Breast epithelium (tissue), 4 donors: Measurements from ENCODE around the gene AATK. TPM values are rescaled to one million over a fixed set of nuclear protein-coding genes. Genes with fewer than 3 reads are reported as not detected.
A peak's percentile ranks its signal among the peaks of the same experiment; 100 is the strongest.

ENCODE experiments used
- DNase-seq, 2 donors: peaks; one replicate each; pipeline ENCODE4 v3.0.0-alpha.2; 2019; ENCODE audit warnings: low spot score in 2 of 2
- H3K27ac ChIP-seq, 2 donors: fragments of 200-600 bp; sonication (generic) in 1 of 2; one replicate each; pipeline ENCODE4 v1.5.1; 2016 to 2019; ENCODE audit warnings: mild to moderate bottlenecking in 1 of 2
- H3K27me3 ChIP-seq, 2 donors: fragments of 200-600 bp; sonication (generic) in 1 of 2; one replicate each; pipeline versions ENCODE4 v1.5.1 to v1.6.0; 2017 to 2019; ENCODE audit warnings: control low read depth in 1 of 2, mild to moderate bottlenecking in 1 of 2
- H3K36me3 ChIP-seq: fragments of 200-600 bp; one replicate; pipeline ENCODE4 v1.5.1; 2019
- H3K4me1 ChIP-seq, 2 donors: fragments of 200-600 bp; sonication (generic); one replicate each; pipeline ENCODE4 v1.5.1; 2016 to 2019; ENCODE audit warnings: control low read depth in 1 of 2
- H3K4me3 ChIP-seq, 3 donors: fragments of 200-600 bp; sonication (generic); 1 replicate in 2 of 3; 2 replicates in 1 of 3; pipeline ENCODE4 v1.5.1; 2016 to 2019; ENCODE audit warnings: mild to moderate bottlenecking in 3 of 3, moderate library complexity in 2 of 3
- H3K9me3 ChIP-seq, 2 donors: fragments of 200-600 bp; sonication (generic) in 1 of 2; one replicate each; pipeline ENCODE4 v1.5.1; 2016 to 2019; ENCODE audit warnings: control low read depth in 1 of 2
- POLR2A ChIP-seq: fragments of 450-650 bp; IDR thresholded peaks from one replicate; pipeline ENCODE4 v1.6.1; 2016; ENCODE audit warnings: antibody characterized with exemption, mild to moderate bottlenecking, moderate library complexity
- POLR2AphosphoS5 ChIP-seq, 3 donors: sonication (generic); formaldehyde crosslinking; IDR thresholded peaks; one replicate each; pipeline ENCODE4 v1.6.1; 2017; ENCODE audit warnings: antibody characterized with exemption in 3 of 3
- intact Hi-C: fragments of 100-400 bp; cut with DNase I; formaldehyde crosslinking; loops from one replicate; pipeline ENCODE4 v1.15.1; 2023; ENCODE audit warnings: low total_unique reads
- total RNA-seq, 3 donors: library from RNA; depleted of rRNA; stranded (reverse); fragments of >200 nt; gene quantifications; one replicate each; pipeline ENCODE4 v1.1.0, GENCODE V29; 2016
- TF ChIP-seq, protein P1 (sequence below), 3 donors: fragments of 450-650 bp; IDR thresholded peaks; one replicate each; pipeline ENCODE4 v1.5.1; 2016 to 2017; ENCODE audit warnings: antibody characterized with exemption in 3 of 3, mild to moderate bottlenecking in 3 of 3, moderate library complexity in 3 of 3

The AATK gene
- total RNA-seq, 3 donors from 2014 or later: under 0.01 to 0.98 (median 0.73) TPM

DNA sequence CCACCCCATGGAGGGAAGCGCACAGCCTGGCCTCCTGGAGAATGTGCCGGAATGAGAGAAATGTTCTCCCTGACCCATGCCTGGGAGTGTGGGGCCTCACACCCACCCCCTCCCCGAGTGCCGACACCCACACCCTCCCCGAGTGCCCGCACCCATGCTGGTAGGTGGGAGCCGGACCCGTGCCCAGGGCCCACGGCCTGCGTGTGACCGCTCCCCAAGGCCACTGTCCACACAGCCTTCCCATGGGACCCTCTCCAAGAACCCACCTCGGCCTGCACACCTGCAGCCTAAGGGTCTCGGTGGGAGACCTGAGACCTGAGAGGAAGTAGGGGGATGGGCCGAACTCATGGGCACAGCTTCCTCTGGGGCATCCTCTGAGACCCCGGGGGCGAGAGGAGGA, 4.0 kb downstream of the AATK start:
- H3K27me3 ChIP-seq: peaks cover 0 to 10% of the 10 kb centered on the region in 2 donors
- no peaks in the 10 kb centered on the region for H3K9me3 ChIP-seq
- TF ChIP-seq POLR2AphosphoS5 (IDR thresholded peaks at IDR 0.05) (no peak), POLR2A (no peak)
- TF ChIP-seq, protein P1, sequence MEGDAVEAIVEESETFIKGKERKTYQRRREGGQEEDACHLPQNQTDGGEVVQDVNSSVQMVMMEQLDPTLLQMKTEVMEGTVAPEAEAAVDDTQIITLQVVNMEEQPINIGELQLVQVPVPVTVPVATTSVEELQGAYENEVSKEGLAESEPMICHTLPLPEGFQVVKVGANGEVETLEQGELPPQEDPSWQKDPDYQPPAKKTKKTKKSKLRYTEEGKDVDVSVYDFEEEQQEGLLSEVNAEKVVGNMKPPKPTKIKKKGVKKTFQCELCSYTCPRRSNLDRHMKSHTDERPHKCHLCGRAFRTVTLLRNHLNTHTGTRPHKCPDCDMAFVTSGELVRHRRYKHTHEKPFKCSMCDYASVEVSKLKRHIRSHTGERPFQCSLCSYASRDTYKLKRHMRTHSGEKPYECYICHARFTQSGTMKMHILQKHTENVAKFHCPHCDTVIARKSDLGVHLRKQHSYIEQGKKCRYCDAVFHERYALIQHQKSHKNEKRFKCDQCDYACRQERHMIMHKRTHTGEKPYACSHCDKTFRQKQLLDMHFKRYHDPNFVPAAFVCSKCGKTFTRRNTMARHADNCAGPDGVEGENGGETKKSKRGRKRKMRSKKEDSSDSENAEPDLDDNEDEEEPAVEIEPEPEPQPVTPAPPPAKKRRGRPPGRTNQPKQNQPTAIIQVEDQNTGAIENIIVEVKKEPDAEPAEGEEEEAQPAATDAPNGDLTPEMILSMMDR (IDR thresholded peaks at IDR 0.05): no peak
- H3K36me3 ChIP-seq: no peaks in the 10 kb centered on the region
- no peak overlapping the region for H3K4me3 ChIP-seq
- no peak overlapping the region for H3K27ac ChIP-seq
- H3K4me1 ChIP-seq: no peaks in the 10 kb centered on the region
- intact Hi-C loops: no loop called here
- DNase-seq: no peak

DNA sequence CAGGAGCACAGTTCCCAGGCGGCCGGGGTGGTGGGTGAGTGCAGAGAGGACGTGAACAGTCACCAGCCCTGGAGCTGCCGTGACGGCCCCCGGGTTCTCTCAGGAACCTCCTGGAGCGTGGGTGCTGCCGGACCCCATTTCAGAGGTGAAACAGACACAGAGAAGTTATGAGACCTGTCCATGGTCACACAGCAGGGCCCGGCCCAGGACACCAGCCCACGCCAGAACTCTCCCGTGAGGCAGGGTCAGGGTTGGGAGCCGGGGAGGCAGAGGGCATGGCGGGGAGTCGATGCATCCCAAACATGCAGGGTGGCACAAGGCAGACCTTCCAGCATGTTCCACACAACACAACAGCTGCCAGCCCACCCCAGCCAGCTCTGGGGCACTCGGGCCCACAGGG, 4.5 kb downstream of the AATK start:
- TF ChIP-seq POLR2A: no peak
- intact Hi-C loops: no loop called here
- Histone ChIP-seq H3K27ac (no peak overlapping the region), H3K36me3 (no peaks in the 10 kb centered on the region), H3K9me3 (no peaks in the 10 kb centered on the region), H3K4me1 (no peaks in the 10 kb centered on the region), H3K27me3 (peaks cover 0 to 7% of the 10 kb centered on the region in 2 donors), H3K4me3 (no peak overlapping the region)
- DNase-seq: no peak

DNA sequence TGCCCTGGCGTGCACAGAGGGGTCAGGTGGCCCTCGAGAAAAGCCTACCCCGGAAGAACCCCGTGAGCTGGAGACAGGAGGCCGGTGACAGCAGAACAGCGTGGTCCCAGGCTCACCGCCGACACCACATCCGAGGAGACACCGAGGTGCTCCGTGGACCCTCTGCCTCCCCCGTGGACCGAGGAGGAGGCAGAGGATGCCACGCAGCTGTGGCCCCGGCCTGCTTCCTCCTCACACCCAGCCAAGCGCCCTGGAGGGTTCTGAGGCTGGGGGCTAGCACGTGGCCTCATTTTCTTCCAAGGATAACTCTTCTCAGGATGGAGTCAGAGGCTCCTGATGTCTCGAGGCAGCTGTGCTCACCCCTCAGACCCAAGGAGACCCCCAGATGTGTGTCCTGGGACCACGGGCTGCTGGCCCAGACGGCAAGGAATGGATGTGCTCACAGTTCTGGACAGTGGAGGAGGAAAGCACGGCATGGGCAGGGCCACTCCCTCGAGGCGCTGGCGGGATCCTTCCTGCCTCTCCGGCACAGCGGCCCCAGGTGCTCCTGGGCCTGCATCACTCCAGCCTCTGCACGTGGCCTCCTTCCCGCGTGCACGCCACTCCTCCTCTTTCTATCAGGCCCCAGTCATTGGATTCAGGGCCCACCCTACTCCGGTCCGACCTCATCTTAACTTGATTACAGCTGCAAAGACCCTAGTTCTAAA, 5.1 kb downstream of the AATK start:
- DNase-seq: no peak
- peak overlapping the region; percentile 36 to 56 (median 37) for H3K4me3 ChIP-seq
- no peaks in the 10 kb centered on the region for H3K36me3 ChIP-seq
- no peak overlapping the region for H3K27ac ChIP-seq
- intact Hi-C loops: no loop called here
- no peaks in the 10 kb centered on the region for H3K4me1 ChIP-seq
- H3K9me3 ChIP-seq: no peaks in the 10 kb centered on the region
- H3K27me3 ChIP-seq: peaks cover 0 to 6% of the 10 kb centered on the region in 2 donors
- TF ChIP-seq, protein P1 (IDR thresholded peaks at IDR 0.05): no peak
- TF ChIP-seq POLR2AphosphoS5 (IDR thresholded peaks at IDR 0.05): no peak
- TF ChIP-seq POLR2A: no peak

DNA sequence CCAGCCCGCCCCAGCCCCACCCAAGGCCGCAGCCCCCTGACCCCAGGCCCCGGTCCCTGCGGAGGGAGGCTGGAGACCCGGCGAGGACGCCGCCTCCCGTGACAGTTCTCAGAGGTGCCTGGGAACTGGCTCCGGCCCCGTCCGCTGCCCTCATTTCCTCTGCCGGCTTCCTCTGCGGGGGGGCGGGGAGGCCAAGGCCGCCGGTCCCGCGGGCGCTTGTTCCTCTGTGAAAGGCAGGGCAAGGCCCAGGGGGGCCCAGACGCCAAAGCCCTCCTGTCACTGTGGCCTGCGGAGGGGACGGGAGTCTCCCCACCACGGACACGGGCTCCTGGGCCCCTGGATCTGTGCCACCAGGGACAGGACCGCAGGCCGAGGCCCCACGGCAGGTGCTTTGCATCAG, 5.7 kb downstream of the AATK start:
- H3K4me1 ChIP-seq: no peaks in the 10 kb centered on the region
- peak overlapping the region; percentile 36 to 56 (median 37) for H3K4me3 ChIP-seq
- intact Hi-C loops: no loop called here
- no peaks in the 10 kb centered on the region for H3K9me3 ChIP-seq
- no peak for TF ChIP-seq POLR2AphosphoS5 (IDR thresholded peaks at IDR 0.05)
- TF ChIP-seq POLR2A: no peak
- TF ChIP-seq, protein P1 (IDR thresholded peaks at IDR 0.05): no peak
- peaks cover 0 to 6% of the 10 kb centered on the region in 2 donors for H3K27me3 ChIP-seq
- no peaks in the 10 kb centered on the region for H3K36me3 ChIP-seq
- DNase-seq: no peak
- no peak overlapping the region for H3K27ac ChIP-seq

DNA sequence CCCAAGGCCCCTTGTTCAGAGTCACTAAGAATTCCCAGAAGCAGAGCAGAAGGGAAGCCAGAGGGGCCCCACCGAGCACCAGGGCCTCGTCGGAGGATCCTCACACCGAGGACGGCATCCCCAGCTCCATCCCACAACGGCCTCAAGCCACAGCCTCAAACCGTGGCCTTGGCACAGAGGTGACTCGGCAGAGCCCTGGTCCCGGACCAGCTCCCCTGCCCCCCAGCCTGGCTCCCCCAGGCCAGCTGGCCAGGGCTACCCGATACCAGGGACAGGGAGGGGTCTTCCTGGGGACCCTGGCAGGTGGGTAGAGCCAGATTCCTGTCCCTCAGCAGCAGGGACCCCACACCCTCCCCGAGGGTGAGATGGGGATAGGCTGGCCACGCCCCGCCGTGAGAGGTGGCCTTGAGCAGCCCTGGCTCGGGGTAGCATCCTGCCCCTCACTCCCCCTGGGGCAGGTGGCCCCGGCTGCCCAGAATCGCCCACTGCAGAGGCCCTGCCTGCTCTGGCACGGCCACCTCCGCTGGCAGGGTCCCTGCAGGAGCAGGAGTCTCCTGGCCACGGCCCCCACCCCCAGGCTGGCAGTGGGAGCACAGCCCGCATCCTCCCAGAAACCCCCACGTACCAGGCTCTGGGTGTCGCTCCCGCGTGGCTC, 6.3 kb downstream of the AATK start:
- TF ChIP-seq POLR2A: no peak
- TF ChIP-seq, protein P1 (IDR thresholded peaks at IDR 0.05): no peak
- no peak for TF ChIP-seq POLR2AphosphoS5 (IDR thresholded peaks at IDR 0.05)
- intact Hi-C loops: no loop called here
- H3K9me3 ChIP-seq: no peaks in the 10 kb centered on the region
- peak overlapping the region; percentile 36 to 56 (median 37) for H3K4me3 ChIP-seq
- H3K4me1 ChIP-seq: no peaks in the 10 kb centered on the region
- H3K27ac ChIP-seq: no peak overlapping the region
- DNase-seq: no peak
- H3K27me3 ChIP-seq: peaks cover 0 to 6% of the 10 kb centered on the region in 2 donors
- H3K36me3 ChIP-seq: no peaks in the 10 kb centered on the region
